ENCODE results near the gene GAP43.

Gene GAP43

GRCh38 chr3:115692887-115693524 lies 69.7 kb downstream of the GAP43 start:
- no peak overlapping the region for H3K27ac Mint-ChIP-seq
- H3K4me1 Mint-ChIP-seq, result no peaks in the 10 kb centered on the region
- peak; percentile 89 for ATAC-seq
- no peaks in the 10 kb centered on the region for H3K36me3 Mint-ChIP-seq
- H3K4me3 Mint-ChIP-seq, result no peak overlapping the region
- peak; percentile 56 to 80 for DNase-seq (ENCODE audit: low spot score in 2 of 2)
- H3K9me3 Mint-ChIP-seq, result no peaks in the 10 kb centered on the region

GRCh38 chr3:115693868-115694267 lies 70.6 kb downstream of the GAP43 start:
- DNase-seq (ENCODE audit: low spot score in 2 of 2), result no peak
- Mint-ChIP-seq H3K9me3 (no peaks in the 10 kb centered on the region), H3K27ac (no peak overlapping the region), H3K36me3 (no peaks in the 10 kb centered on the region), H3K4me3 (no peak overlapping the region), H3K4me1 (no peaks in the 10 kb centered on the region)
- ATAC-seq, result no peak

DNA sequence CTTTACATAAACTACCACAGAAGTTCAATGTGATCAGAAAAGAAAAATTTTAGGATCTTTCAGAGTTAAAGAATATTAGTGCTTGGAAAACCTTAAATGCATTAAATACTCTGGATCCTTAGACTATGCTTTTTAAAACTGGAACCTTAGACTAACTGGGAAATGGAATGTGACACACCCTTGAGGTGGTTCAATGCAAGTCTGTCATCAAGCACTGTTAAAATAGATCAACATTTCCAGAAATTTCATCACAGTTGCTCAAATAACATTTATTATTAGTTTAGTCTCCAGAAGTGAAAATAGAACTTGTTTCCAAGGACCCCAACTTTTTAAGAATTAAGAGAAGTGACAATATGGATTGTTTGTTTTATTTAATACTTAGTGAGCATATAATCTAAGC lies 71.8 kb downstream of the GAP43 start:
- H3K36me3 Mint-ChIP-seq, result no peaks in the 10 kb centered on the region
- no peak for DNase-seq (ENCODE audit: low spot score in 2 of 2)
- no peak for ATAC-seq
- no peak overlapping the region for H3K27ac Mint-ChIP-seq
- H3K4me1 Mint-ChIP-seq, result peaks cover 5% of the 10 kb centered on the region
- H3K9me3 Mint-ChIP-seq, result no peaks in the 10 kb centered on the region
- no peak overlapping the region for H3K4me3 Mint-ChIP-seq

GRCh38 chr3:115697263-115698053 lies 74.1 kb downstream of the GAP43 start:
- peaks cover 5% of the 10 kb centered on the region for H3K4me1 Mint-ChIP-seq
- H3K27ac Mint-ChIP-seq, result no peak overlapping the region
- no peak overlapping the region for H3K4me3 Mint-ChIP-seq
- ATAC-seq, result no peak
- DNase-seq (ENCODE audit: low spot score in 2 of 2), result no peak
- no peaks in the 10 kb centered on the region for H3K36me3 Mint-ChIP-seq
- no peaks in the 10 kb centered on the region for H3K9me3 Mint-ChIP-seq

GRCh38 chr3:115698851-115699591 lies 75.7 kb downstream of the GAP43 start:
- DNase-seq (ENCODE audit: low spot score in 2 of 2), result no peak
- Mint-ChIP-seq H3K4me3 (no peak overlapping the region), H3K36me3 (no peaks in the 10 kb centered on the region), H3K27ac (no peak overlapping the region), H3K9me3 (no peaks in the 10 kb centered on the region), H3K4me1 (peaks cover 5% of the 10 kb centered on the region)
- ATAC-seq, result peak; percentile 53

DNA sequence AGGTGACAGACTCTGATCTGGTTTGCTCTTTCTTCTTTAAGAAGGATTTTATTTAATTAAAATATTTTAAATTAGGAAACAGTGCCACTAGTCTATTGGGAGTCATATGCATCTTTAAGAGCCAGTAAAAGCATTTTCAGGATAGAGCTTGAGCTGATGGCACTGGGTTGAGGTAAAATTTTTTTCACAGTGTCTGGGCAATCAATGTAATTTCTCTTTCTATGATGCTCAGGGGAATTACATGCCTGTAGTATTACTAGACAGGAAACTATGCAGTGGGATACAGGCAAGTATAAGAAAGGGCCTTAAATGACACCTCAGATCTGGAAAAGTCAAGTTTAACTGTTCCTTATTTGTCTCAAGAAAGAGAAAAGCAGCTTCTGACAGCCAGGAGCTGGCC lies 76.4 kb downstream of the GAP43 start:
- Mint-ChIP-seq H3K36me3 (no peaks in the 10 kb centered on the region), H3K4me1 (peaks cover 5% of the 10 kb centered on the region), H3K4me3 (no peak overlapping the region), H3K9me3 (no peaks in the 10 kb centered on the region), H3K27ac (no peak overlapping the region)
- DNase-seq (ENCODE audit: low spot score in 2 of 2), result no peak
- no peak for ATAC-seq

DNA sequence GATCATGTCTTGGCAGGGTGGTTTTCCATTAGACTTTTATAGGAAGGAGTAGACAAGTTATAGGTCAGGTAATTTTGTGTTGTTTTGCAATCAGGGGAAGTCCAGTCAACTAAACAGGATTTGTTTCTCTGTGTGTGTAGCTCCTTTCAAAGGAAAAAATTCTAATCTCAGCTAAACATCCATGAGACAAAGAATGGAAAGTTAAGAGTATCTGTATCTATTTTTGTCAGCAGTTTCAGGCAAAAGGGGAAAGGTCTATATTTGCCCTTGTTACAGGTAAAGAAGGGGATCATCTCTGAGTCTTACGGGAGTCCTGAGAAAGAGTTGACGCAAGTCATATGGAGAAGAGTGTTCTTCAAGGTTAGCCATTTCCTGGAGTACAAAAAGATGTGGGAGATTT lies 79.3 kb downstream of the GAP43 start:
- H3K36me3 Mint-ChIP-seq, result no peaks in the 10 kb centered on the region
- H3K9me3 Mint-ChIP-seq, result no peaks in the 10 kb centered on the region
- no peak for ATAC-seq

GRCh38 chr3:115704661-115705338 lies 81.5 kb downstream of the GAP43 start:
- H3K27ac Mint-ChIP-seq, result no peak overlapping the region
- DNase-seq (ENCODE audit: low spot score in 2 of 2), result no peak
- no peaks in the 10 kb centered on the region for H3K36me3 Mint-ChIP-seq
- no peaks in the 10 kb centered on the region for H3K4me1 Mint-ChIP-seq
- no peak overlapping the region for H3K4me3 Mint-ChIP-seq
- no peaks in the 10 kb centered on the region for H3K9me3 Mint-ChIP-seq
- no peak for ATAC-seq

More for the DNA sequence above, 79.3 kb downstream of the GAP43 start:
- H3K4me3 Mint-ChIP-seq, result no peak overlapping the region
- no peak overlapping the region for H3K27ac Mint-ChIP-seq
- DNase-seq (ENCODE audit: low spot score in 2 of 2), result no peak
- H3K4me1 Mint-ChIP-seq, result peaks cover 5% of the 10 kb centered on the region

DNA sequence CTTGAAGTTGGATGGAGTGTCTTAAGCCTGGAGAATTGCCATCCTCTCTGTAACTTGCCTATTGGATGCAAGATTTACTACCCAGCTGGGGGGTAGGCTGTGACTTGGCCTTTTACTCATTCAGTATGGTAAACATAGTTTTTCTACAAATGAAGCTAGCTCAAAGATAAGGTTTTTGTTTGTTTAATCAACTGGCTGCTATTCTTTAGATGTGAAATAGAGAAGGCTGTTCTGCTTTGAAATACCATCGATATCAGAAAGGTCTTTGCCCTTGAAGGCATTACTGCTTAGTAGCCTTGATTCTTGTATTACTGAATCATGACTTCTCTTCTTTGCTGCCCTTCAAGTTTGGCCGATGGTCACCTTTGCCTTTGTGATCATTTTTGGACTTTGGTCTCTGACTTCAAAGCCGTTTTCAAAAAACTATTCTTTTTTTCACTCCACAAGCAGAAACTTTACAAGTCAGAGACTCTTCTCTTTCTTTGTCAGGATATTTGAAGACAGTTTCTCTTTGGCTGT lies 83.1 kb downstream of the GAP43 start:
- Mint-ChIP-seq H3K4me1 (no peaks in the 10 kb centered on the region), H3K36me3 (no peaks in the 10 kb centered on the region), H3K4me3 (no peak overlapping the region), H3K27ac (no peak overlapping the region), H3K9me3 (no peaks in the 10 kb centered on the region)
- DNase-seq (ENCODE audit: low spot score in 2 of 2) (no peak), ATAC-seq (no peak)

DNA sequence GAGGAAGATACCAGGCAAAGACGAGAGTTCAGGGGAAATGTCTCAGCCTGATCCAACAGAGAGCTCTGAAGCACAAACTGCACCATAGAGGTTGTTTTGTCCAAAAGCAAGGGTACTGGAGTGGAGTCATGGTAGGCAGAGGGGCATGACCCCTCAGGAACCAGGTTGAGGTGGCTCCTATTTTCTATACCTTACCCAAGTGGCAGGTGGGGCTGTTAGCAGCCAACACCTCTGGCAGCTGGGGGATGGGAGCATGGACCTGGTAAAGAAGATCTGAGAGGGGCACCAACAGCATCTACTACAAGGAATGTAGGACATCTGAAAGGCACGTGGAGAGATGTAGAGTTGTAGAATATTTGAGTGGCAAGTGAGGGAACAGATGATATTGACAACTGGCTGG lies 85.2 kb downstream of the GAP43 start:
- H3K4me1 Mint-ChIP-seq, result no peaks in the 10 kb centered on the region
- no peaks in the 10 kb centered on the region for H3K9me3 Mint-ChIP-seq
- H3K4me3 Mint-ChIP-seq, result no peak overlapping the region
- no peak for DNase-seq (ENCODE audit: low spot score in 2 of 2)
- no peak overlapping the region for H3K27ac Mint-ChIP-seq
- H3K36me3 Mint-ChIP-seq, result no peaks in the 10 kb centered on the region
- no peak for ATAC-seq

DNA sequence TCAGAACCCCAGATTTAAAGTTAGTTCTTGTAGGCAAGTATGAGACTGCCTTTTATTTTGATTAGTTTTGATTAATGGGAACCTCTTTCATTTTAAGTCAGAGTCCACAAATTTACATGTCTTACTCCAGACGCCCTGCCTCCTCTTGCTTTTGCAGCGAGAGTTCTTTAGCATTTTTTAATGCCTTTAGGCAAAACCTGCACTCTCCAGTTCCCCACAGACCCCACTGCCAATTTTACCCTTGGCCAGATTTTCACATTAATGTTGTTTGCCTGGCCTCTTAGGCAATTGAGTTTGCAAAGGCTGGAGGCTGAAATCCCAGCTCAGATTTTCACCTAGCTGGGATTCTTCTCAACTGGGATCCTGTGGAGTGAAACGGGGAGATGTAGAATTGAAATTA lies 85.8 kb downstream of the GAP43 start:
- DNase-seq (ENCODE audit: low spot score in 2 of 2) (no peak), ATAC-seq (no peak)
- Mint-ChIP-seq H3K36me3 (no peaks in the 10 kb centered on the region), H3K27ac (no peak overlapping the region), H3K9me3 (no peaks in the 10 kb centered on the region), H3K4me3 (no peak overlapping the region), H3K4me1 (no peaks in the 10 kb centered on the region)

DNA sequence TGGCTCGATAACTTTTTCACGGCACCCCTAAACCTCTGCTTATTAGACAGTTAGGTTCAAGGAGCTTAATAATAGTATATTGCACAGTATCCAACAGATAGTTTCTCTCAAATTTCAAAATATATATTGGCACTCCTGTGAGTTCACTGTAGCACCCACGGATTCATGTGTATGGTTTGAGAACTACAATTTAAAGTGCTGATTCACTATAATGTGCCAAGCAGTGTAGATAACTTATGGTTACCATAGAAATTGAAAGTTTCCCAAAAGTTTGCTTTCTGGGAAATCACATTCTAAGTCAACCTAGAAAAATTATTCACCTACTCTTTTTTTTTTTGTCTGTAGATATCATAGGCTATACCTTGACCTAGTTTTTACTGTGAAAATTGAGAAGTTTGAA lies 86.6 kb downstream of the GAP43 start:
- Mint-ChIP-seq H3K27ac (no peak overlapping the region), H3K4me3 (no peak overlapping the region), H3K9me3 (no peaks in the 10 kb centered on the region), H3K36me3 (no peaks in the 10 kb centered on the region), H3K4me1 (no peaks in the 10 kb centered on the region)
- DNase-seq (ENCODE audit: low spot score in 2 of 2) (no peak), ATAC-seq (peak; percentile 21)

DNA sequence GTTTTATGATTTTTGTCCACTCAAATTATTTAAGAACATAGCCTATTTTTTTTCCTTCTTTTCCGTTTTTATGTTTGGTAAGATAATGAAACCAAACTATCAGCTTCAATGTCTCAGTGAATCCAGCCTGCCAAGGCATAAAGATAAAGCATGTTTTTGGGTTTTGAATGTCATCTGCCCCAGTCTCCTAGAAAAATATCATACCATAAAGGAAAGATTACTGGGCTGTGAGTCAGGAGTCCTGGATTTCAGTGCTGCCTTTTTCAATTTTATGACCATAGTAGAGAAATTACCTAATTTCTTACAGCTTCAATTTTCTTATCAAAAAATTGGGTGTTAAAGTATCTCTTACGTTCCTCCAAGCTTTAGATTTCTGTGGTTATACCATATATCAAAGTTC lies 87.5 kb downstream of the GAP43 start:
- no peak overlapping the region for H3K27ac Mint-ChIP-seq
- H3K9me3 Mint-ChIP-seq, result no peaks in the 10 kb centered on the region
- ATAC-seq (no peak), DNase-seq (ENCODE audit: low spot score in 2 of 2) (no peak)
- no peaks in the 10 kb centered on the region for H3K36me3 Mint-ChIP-seq
- H3K4me1 Mint-ChIP-seq, result no peaks in the 10 kb centered on the region
- H3K4me3 Mint-ChIP-seq, result no peak overlapping the region

- no peak overlapping the region for H3K27ac Mint-ChIP-seq
- H3K4me1 Mint-ChIP-seq, result no peaks in the 10 kb centered on the region
- no peaks in the 10 kb centered on the region for H3K36me3 Mint-ChIP-seq
- ATAC-seq (no peak), DNase-seq (ENCODE audit: low spot score in 2 of 2) (no peak)
- no peak overlapping the region for H3K4me3 Mint-ChIP-seq
- no peaks in the 10 kb centered on the region for H3K9me3 Mint-ChIP-seq
These were observed 89.6 kb downstream of the GAP43 start for GRCh38 chr3:115712871-115713270.

GRCh38 chr3:115713284-115713683 lies 90.0 kb downstream of the GAP43 start:
- no peak for ATAC-seq

More at GRCh38 chr3:115713284-115713683, 90.0 kb downstream of the GAP43 start:
- Mint-ChIP-seq H3K4me1 (no peaks in the 10 kb centered on the region), H3K36me3 (no peaks in the 10 kb centered on the region), H3K27ac (no peak overlapping the region), H3K4me3 (no peak overlapping the region), H3K9me3 (no peaks in the 10 kb centered on the region)
- no peak for DNase-seq (ENCODE audit: low spot score in 2 of 2)

All from stimulated activated effector memory CD8-positive, alpha-beta T cell treated with anti-CD3 and anti-CD28 coated beads, Interleukin-12 subunit alpha, Interleukin-12 subunit beta, amount 100 ng/mL, for 72 hours (primary cell).